Activated CD4-positive, alpha-beta memory T cell treated with anti-CD3 and anti-CD28 coated beads for 36 hours (primary cell): ENCODE data around the gene ZC3H8. TPM values are rescaled to one million over a fixed set of nuclear protein-coding genes. Genes with fewer than 3 reads are reported as not detected.

Experiments used
- CTCF ChIA-PET: fragments of 350-600 bp; sonication (Branson Sonifier 250); formaldehyde crosslinking; loops from one replicate; lab custom pipeline; 2021; ENCODE audit warnings: antibody characterized with exemption, inconsistent platforms; lab: Charles Lee
- POLR2A ChIA-PET: fragments of 350-600 bp; sonication (Branson Sonifier 250); formaldehyde crosslinking; loops from one replicate; lab custom pipeline; 2021; ENCODE audit warnings: antibody characterized with exemption; lab: Charles Lee
- DNase-seq: peaks from one replicate; pipeline ENCODE4 v3.0.0-alpha.2; 2020
- H3K27ac Mint-ChIP-seq: one replicate; pipeline ENCODE4 v1.8.0; 2021; ENCODE audit warnings: mixed read lengths
- H3K27me3 Mint-ChIP-seq: one replicate; pipeline ENCODE4 v1.8.0; 2021; ENCODE audit warnings: mixed read lengths
- H3K36me3 Mint-ChIP-seq: one replicate; pipeline ENCODE4 v1.8.0; 2021; ENCODE audit warnings: mixed read lengths
- H3K4me1 Mint-ChIP-seq: one replicate; pipeline ENCODE4 v1.8.0; 2021; ENCODE audit warnings: low read depth, mixed read lengths
- H3K4me3 Mint-ChIP-seq: one replicate; pipeline ENCODE4 v1.8.0; 2021; ENCODE audit warnings: mild to moderate bottlenecking, mixed read lengths
- H3K9me3 Mint-ChIP-seq: one replicate; pipeline ENCODE4 v1.8.0; 2021; ENCODE audit warnings: mixed read lengths
- intact Hi-C: fragments of 100-400 bp; cut with micrococcal nuclease; formaldehyde crosslinking; loops from one replicate; pipeline ENCODE4 v1.15.1; 2023
- total RNA-seq, 2 experiments: library from RNA; stranded (reverse); gene quantifications; one replicate each; pipeline ENCODE4 v1.2.3, GENCODE V29; 2021

The ZC3H8 gene
- total RNA-seq, 2 experiments from 2014 or later: 13.0 to 16.0 TPM

DNA sequence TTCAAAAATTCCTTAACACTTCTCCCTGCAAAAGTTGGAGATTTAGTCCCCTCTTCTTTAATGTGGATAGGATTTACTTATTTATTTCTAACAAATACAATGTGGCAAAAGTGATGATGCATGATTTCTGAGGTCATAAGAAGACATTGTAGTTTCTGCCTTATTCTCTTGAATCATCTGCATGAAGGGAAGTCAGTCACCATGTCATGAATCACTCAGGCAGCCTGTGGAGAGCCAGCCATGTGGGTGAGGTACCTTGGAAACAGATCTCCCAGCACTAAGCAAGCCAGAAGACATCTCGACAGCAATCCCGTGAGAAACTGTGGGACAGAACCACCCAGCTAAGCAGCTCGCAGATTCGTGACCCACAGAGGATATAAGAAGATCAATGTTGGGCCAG, 2.7 kb upstream of the ZC3H8 start:
- Mint-ChIP-seq H3K36me3 (no peaks in the 10 kb centered on the region), H3K4me1 (peaks cover 24% of the 10 kb centered on the region), H3K9me3 (no peaks in the 10 kb centered on the region), H3K4me3 (no peak overlapping the region), H3K27me3 (no peaks in the 10 kb centered on the region), H3K27ac (no peak overlapping the region)
- CTCF ChIA-PET: interaction anchor here (0.6 to 1.0 kb wide), 2 partner anchors 75 to 1058 kb away, joined by 3 read pairs; no protein-coding TSS in a partner anchor
- intact Hi-C loops: loop anchor here (5.0 to 10.0 kb wide), 4 partner anchors 135 to 375 kb away; partner anchors contain the start of genes ANAPC1, POLR1B and TTL
- peak; percentile 29 for DNase-seq
- POLR2A ChIA-PET: no interaction called here

GRCh38 chr2:112256654-112257053, 1.8 kb upstream of the ZC3H8 start:
- H3K27me3 Mint-ChIP-seq: no peaks in the 10 kb centered on the region
- H3K9me3 Mint-ChIP-seq: no peaks in the 10 kb centered on the region
- H3K27ac Mint-ChIP-seq: no peak overlapping the region
- peaks cover 24% of the 10 kb centered on the region for H3K4me1 Mint-ChIP-seq
- ChIA-PET CTCF (interaction anchor here (1.0 to 1.2 kb wide), 2 partner anchors 15 to 74 kb away, joined by 3 read pairs; no protein-coding TSS in a partner anchor), POLR2A (no interaction called here)
- intact Hi-C loops: loop anchor here (5.0 to 10.0 kb wide), 4 partner anchors 134 to 374 kb away; partner anchors contain the start of genes ANAPC1, POLR1B and TTL
- no peak for DNase-seq
- no peak overlapping the region for H3K4me3 Mint-ChIP-seq
- no peaks in the 10 kb centered on the region for H3K36me3 Mint-ChIP-seq

DNA sequence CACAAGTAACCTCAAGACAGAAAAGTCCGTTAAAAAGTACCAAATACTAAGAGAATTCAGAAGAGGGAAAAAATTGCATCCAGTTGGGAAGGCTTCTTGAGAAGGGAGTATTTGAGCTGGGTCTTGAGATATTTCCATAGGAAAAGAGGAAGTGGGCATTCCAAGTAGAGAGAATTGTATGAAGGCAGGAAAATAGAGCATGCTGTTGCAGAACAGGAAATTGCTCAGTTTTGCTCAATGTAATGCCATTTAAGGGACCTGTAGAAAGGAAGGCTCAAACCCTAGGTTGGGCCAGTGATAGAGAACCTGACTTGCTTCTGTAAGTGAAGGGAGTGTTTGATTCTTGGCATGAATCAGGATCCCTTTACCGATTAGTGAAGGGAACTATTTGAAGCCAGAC, 1.0 kb upstream of the ZC3H8 start:
- CTCF ChIA-PET: interaction anchor here (1.1 to 1.5 kb wide), 4 partner anchors 16 to 138 kb away, joined by 3 to 8 read pairs (median 4); no protein-coding TSS in a partner anchor
- intact Hi-C loops: loop anchor here (1.0 to 10.0 kb wide), 8 partner anchors 19 to 374 kb away; partner anchors contain the start of genes ANAPC1, CHCHD5, POLR1B and TMEM87B

DNA sequence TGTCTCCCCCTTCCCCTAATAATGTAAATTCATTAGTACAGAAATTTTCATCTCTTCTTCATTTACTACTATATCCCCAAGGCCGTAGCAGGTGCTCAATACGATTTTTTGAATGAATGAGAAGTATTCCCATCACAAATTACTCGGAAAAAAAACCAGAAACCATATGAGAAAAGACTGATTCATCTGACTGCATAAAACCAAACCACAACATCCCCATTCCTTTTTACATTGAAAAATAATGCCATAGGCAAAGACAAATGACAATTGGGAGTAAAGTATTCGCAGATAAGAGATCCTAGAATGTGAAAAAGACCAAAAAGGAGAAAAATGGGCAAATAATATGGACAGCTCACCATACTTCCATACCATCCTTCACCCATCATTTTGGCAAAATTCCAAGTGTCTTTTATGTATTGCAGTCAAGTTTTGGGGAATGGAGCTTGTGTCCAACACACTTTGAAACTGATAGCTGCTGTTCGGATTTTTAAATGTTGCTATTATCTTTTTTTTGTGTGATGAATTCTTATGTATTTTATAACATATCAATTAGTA, 1.5 kb downstream of the ZC3H8 start:
- peaks cover 7% of the 10 kb centered on the region for H3K36me3 Mint-ChIP-seq
- intact Hi-C loops: loop anchor here (10.0 kb wide), 1 partner anchor 291 kb away; the partner anchor contains the start of gene POLR1B
- ChIA-PET CTCF (interaction anchor here (0.8 to 1.4 kb wide), 2 partner anchors 132 to 179 kb away, joined by 4 to 6 read pairs; no protein-coding TSS in a partner anchor), POLR2A (no interaction called here)
- no peak for DNase-seq
- H3K9me3 Mint-ChIP-seq: no peaks in the 10 kb centered on the region
- H3K27me3 Mint-ChIP-seq: no peaks in the 10 kb centered on the region
- H3K4me1 Mint-ChIP-seq: peaks cover 19% of the 10 kb centered on the region
- H3K4me3 Mint-ChIP-seq: peak overlapping the region; percentile 48
- peak overlapping the region; percentile 16 for H3K27ac Mint-ChIP-seq

More for the DNA sequence above, 1.0 kb upstream of the ZC3H8 start:
- no peaks in the 10 kb centered on the region for H3K27me3 Mint-ChIP-seq
- H3K9me3 Mint-ChIP-seq: no peaks in the 10 kb centered on the region
- peaks cover 24% of the 10 kb centered on the region for H3K4me1 Mint-ChIP-seq
- H3K36me3 Mint-ChIP-seq: no peaks in the 10 kb centered on the region
- no peak overlapping the region for H3K27ac Mint-ChIP-seq
- DNase-seq: no peak
- no peak overlapping the region for H3K4me3 Mint-ChIP-seq
- POLR2A ChIA-PET: interaction anchor here (0.6 to 1.5 kb wide), 2 partner anchors 13 to 74 kb away, joined by 3 to 7 read pairs; no protein-coding TSS in a partner anchor

GRCh38 chr2:112251271-112251670, 3.6 kb downstream of the ZC3H8 start:
- intact Hi-C loops: loop anchor here (10.0 kb wide), 1 partner anchor 294 kb away; the partner anchor contains the start of gene POLR1B
- Mint-ChIP-seq H3K9me3 (no peaks in the 10 kb centered on the region), H3K4me3 (no peak overlapping the region), H3K36me3 (peaks cover 14% of the 10 kb centered on the region), H3K27ac (no peak overlapping the region), H3K27me3 (no peaks in the 10 kb centered on the region), H3K4me1 (peaks cover 15% of the 10 kb centered on the region)
- ChIA-PET CTCF (interaction anchor here (1.0 to 2.5 kb wide), 3 partner anchors 9 to 130 kb away, joined by 3 to 20 read pairs (median 15); no protein-coding TSS in a partner anchor), POLR2A (interaction anchor here (0.9 to 1.3 kb wide), 2 partner anchors 63 to 68 kb away, joined by 3 read pairs; no protein-coding TSS in a partner anchor)
- no peak for DNase-seq

- intact Hi-C loops: no loop called here
- Mint-ChIP-seq H3K27me3 (no peaks in the 10 kb centered on the region), H3K4me1 (peaks cover 22% of the 10 kb centered on the region), H3K4me3 (no peak overlapping the region), H3K36me3 (peaks cover 37% of the 10 kb centered on the region), H3K27ac (peak overlapping the region; percentile 54), H3K9me3 (no peaks in the 10 kb centered on the region)
- POLR2A ChIA-PET: interaction anchor here (1.2 kb wide), 1 partner anchor 10 kb away, joined by 3 read pairs; the partner anchor contains the start of gene ZC3H8
- DNase-seq: no peak
- CTCF ChIA-PET: interaction anchor here (1.1 to 4.3 kb wide), 2 partner anchors 15 to 123 kb away, joined by 4 to 22 read pairs; no protein-coding TSS in a partner anchor
Observed at GRCh38 chr2:112244854-112245253, 10.0 kb downstream of the ZC3H8 start.

DNA sequence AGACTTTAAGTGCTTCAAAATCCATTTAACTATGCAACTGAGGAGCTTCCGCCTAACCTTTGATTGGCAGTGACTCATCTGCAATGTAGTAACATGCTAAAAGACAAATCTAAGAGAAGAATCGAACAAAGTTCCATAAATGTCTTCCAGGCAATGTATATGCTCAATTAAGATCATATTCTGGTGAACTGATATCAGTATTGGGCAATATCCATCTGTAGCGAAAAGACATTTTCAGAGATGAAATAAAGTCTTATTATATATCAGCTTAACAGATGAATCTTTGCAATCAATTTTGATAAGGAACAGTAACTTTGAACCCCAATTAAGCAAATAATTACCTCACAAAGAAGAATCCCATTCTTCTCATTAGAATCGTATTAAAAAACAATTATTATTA, 11.6 kb downstream of the ZC3H8 start:
- intact Hi-C loops: no loop called here
- POLR2A ChIA-PET: interaction anchor here (1.9 kb wide), 1 partner anchor 12 kb away, joined by 6 read pairs; the partner anchor contains the start of gene ZC3H8
- no peak overlapping the region for H3K27ac Mint-ChIP-seq

DNA sequence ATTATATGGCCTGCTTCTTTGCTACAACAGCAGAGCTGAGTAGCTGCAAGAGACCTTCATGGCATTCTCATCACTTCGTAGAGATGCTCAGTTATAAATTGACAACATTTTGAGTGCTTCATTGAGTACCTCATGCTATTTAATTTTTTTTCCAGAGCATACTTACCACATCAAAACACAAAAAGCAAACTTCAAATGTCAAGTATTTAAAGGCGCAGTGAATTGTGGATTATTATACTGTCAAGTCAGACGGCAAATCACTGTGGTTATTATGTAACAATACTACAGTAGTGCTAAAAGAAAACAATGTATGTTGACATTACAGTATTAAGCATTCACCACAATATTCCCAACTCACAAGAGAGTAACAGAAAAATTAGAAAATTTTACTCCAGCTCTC, 12.5 kb downstream of the ZC3H8 start:
- no peaks in the 10 kb centered on the region for H3K9me3 Mint-ChIP-seq
- ChIA-PET POLR2A (interaction anchor here (1.9 kb wide), 1 partner anchor 12 kb away, joined by 6 read pairs; the partner anchor contains the start of gene ZC3H8), CTCF (interaction anchor here (0.7 to 1.8 kb wide), 4 partner anchors 17 to 255 kb away, joined by 3 to 4 read pairs (median 4); no protein-coding TSS in a partner anchor)
- intact Hi-C loops: no loop called here
- H3K27me3 Mint-ChIP-seq: no peaks in the 10 kb centered on the region
- peaks cover 22% of the 10 kb centered on the region for H3K4me1 Mint-ChIP-seq
- H3K36me3 Mint-ChIP-seq: peaks cover 29% of the 10 kb centered on the region
- DNase-seq: no peak
- no peak overlapping the region for H3K4me3 Mint-ChIP-seq
- no peak overlapping the region for H3K27ac Mint-ChIP-seq

More for the DNA sequence above, 11.6 kb downstream of the ZC3H8 start:
- CTCF ChIA-PET: interaction anchor here (0.7 to 1.8 kb wide), 3 partner anchors 16 to 102 kb away, joined by 3 to 4 read pairs (median 4); no protein-coding TSS in a partner anchor
- Mint-ChIP-seq H3K27me3 (no peaks in the 10 kb centered on the region), H3K4me1 (peaks cover 22% of the 10 kb centered on the region), H3K9me3 (no peaks in the 10 kb centered on the region), H3K4me3 (no peak overlapping the region), H3K36me3 (peaks cover 29% of the 10 kb centered on the region)
- DNase-seq: no peak

GRCh38 chr2:112239862-112240261, 15.0 kb downstream of the ZC3H8 start:
- no peaks in the 10 kb centered on the region for H3K9me3 Mint-ChIP-seq
- ChIA-PET POLR2A (no interaction called here), CTCF (no interaction called here)
- peaks cover 16% of the 10 kb centered on the region for H3K4me1 Mint-ChIP-seq
- H3K27ac Mint-ChIP-seq: no peak overlapping the region
- H3K4me3 Mint-ChIP-seq: no peak overlapping the region
- peaks cover 21% of the 10 kb centered on the region for H3K36me3 Mint-ChIP-seq
- no peaks in the 10 kb centered on the region for H3K27me3 Mint-ChIP-seq
- intact Hi-C loops: no loop called here
- no peak for DNase-seq

DNA sequence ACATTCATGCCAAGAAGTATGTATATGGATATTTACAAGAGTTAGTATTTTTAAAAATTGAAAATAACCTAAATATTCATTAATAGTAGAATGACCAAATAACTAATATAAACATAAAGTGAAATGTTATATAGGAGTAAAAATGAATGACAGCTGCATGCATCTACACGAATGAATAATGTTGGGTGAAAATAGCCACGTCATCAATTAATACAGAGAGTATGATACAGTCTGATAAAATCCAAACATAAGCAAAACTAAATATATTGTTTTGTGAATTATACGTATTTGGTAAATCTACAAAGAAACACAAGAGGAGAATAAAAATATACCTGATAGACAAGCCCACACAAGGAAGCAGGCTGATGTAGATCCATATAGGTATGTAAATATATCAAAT, 24.5 kb downstream of the ZC3H8 start:
- Mint-ChIP-seq H3K9me3 (no peaks in the 10 kb centered on the region), H3K36me3 (peaks cover 27% of the 10 kb centered on the region), H3K4me1 (peaks cover 2% of the 10 kb centered on the region), H3K27me3 (no peaks in the 10 kb centered on the region), H3K27ac (no peak overlapping the region), H3K4me3 (no peak overlapping the region)
- DNase-seq: no peak
- ChIA-PET POLR2A (no interaction called here), CTCF (no interaction called here)
- intact Hi-C loops: no loop called here

GRCh38 chr2:112229348-112229747, 25.5 kb downstream of the ZC3H8 start:
- H3K36me3 Mint-ChIP-seq: peaks cover 32% of the 10 kb centered on the region
- no peaks in the 10 kb centered on the region for H3K9me3 Mint-ChIP-seq
- no peaks in the 10 kb centered on the region for H3K27me3 Mint-ChIP-seq
- CTCF ChIA-PET: no interaction called here
- no peak for DNase-seq
- H3K4me1 Mint-ChIP-seq: peaks cover 2% of the 10 kb centered on the region
- POLR2A ChIA-PET: no interaction called here
- no peak overlapping the region for H3K4me3 Mint-ChIP-seq
- no peak overlapping the region for H3K27ac Mint-ChIP-seq
- intact Hi-C loops: no loop called here

- H3K4me1 Mint-ChIP-seq: peaks cover 5% of the 10 kb centered on the region
- peaks cover 5% of the 10 kb centered on the region for H3K9me3 Mint-ChIP-seq
- no peak overlapping the region for H3K27ac Mint-ChIP-seq
- POLR2A ChIA-PET: no interaction called here
- H3K27me3 Mint-ChIP-seq: no peaks in the 10 kb centered on the region
- no peak for DNase-seq
- H3K4me3 Mint-ChIP-seq: no peak overlapping the region
- H3K36me3 Mint-ChIP-seq: peaks cover 41% of the 10 kb centered on the region
- CTCF ChIA-PET: no interaction called here
- intact Hi-C loops: no loop called here
Observed at GRCh38 chr2:112220831-112221230, 34.0 kb downstream of the ZC3H8 start.
